Measurements from ENCODE around the gene COL20A1.

Gene COL20A1

GRCh38 chr20:63362436-63363009, 69.5 kb downstream of the COL20A1 start:
- DNase-seq (ENCODE audit: low read depth in 3 of 3), result no peak

DNA sequence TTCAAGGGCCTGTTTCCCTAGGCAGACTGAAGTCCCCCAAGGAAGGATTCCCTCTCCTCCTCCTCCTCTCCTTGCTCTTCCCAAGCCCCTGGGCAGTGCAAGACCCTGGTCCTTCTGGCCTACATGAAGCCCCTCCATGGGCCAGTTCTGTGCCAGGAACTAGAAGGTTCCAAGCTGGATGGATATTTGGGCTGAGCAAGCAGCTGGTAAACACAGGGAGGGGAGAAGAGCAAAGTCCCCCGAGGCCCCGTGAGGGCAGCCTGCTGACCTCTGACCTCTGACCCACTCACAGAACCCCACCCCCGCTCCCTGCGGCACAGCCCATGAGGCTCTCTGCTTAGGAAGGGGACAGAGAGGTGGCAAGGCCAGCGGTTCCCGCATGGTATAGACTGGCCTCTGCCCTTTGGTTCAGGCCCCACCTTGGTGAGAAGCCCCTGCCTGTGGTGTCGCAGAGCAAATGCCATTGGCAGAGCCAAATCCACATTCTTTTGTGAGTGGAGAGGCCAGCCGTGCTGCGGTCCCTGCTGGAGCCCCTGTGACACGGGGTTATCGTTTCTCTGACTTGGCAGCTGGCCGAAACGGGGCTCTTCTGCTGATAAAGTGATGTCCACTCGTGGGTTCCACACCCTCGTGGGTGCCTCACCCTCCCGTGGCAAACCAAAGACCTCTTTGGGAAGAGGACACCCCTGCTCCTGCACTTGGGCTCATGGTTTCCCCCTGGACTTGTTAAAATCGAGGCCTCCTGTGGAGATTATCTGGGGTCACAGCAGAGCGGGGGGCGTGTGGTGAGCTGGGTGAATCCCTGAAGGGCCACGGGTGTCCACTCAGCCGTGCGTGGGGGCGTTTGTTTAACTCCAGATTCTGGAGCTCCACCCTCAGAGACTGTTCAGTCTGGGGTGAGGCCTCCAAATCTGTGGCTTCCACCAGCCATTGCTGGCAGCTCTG, 70.3 kb downstream of the COL20A1 start:
- no peak for DNase-seq (ENCODE audit: low read depth in 3 of 3)

GRCh38 chr20:63363981-63364561, 71.1 kb downstream of the COL20A1 start:
- no peak for DNase-seq (ENCODE audit: low read depth in 3 of 3)

DNA sequence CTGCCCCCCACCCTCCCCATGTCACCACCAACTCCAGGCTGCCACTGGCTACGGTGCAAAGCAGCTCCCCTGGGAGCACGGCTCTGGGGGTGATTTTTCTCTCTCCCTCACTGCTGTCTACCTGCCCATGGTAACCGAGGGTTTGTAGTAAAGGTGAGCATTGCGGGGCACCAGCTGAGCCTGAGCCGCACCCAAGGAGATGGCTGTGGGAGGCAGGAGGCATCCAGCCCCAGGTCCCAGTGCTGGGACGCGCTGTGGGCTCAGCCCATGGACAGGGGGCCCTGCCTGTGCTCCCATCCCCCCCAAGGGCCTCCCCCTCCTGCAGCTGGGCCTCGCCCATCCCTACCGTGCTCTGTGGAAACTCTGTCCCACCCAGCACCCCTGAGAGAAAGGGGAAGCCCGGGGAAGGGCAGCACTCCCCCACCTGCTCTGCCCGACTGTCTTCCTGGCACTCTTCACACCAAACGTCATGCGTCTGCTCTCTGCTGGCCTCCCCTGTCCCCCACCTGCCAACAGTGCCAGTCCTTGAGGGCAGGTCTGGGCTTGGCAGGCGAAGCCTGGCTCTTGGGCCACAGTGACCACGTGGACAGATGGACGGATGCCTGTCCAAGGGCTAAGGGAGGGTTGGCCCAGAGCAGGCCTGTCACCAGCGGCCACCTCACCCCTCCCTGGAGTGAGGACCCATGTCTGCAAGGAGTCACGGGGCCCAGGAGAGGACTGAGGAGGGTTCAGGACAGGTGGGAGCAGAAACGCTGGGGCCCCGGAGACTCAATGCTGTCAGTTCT, 72.0 kb downstream of the COL20A1 start:
- DNase-seq (ENCODE audit: low read depth in 3 of 3), result no peak

DNA sequence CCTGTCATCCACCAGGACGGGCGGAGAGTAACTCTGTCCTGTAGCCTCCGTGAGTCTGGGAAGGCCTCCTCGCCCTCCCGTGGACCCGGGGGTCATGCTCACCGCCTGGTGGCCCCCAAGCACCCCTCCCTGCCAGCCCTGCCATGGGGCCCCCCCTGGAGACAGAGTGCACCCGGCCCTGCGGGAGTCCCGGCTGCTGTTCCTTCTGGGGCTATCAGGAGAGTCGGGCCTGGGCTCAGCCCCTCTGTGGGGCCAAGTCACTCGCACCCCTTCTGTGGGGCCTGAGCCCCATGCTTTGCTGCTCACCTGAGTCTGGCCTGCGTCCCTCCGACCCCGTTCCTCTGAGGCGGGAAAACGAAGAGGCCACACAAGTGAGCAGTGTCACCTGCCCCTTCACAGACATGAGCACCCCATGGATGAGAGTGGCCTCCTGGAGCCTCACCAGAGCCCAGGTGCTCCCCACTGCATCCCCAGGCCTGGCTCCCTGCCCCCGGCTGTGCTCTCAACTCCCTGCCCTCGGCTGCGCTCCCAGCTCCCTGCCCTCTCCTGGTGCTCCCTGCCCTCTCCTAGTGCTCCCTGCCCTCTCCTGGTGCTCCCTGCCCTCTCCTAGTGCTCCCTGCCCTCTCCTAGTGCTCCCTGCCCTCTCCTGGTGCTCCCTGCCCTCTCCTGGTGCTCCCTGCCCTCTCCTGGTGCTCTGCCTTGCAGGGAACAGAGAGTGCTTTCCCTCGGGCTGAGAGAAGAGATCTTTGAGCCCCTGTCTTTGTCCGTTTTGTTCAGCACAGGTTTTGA, 72.8 kb downstream of the COL20A1 start:
- no peak for DNase-seq (ENCODE audit: low read depth in 3 of 3)

- no peak for DNase-seq (ENCODE audit: low read depth in 3 of 3)
These were observed 73.7 kb downstream of the COL20A1 start for GRCh38 chr20:63366390-63367365.

GRCh38 chr20:63367446-63368055, 74.6 kb downstream of the COL20A1 start:
- no peak for DNase-seq (ENCODE audit: low read depth in 3 of 3)

DNA sequence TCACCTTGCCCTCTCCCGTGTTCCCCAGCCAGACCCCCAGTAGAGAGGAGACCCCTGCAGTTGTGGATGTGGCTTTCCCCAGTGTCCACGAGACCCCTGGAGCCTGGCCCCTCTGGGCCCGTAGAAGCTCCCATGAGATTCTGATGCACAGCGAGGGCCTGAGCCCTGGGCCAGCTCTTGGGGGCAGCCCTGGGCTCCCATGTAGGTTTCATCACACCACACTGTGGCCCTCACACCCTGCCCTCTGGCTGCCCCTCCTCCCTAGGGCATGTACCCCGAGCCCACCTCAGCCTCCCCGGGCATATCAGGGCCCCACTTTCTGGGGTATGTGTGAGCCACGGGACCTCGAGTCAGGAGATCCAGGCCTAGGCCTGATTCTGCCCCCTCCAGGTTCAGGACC, 75.2 kb downstream of the COL20A1 start:
- no peak for DNase-seq (ENCODE audit: low read depth in 3 of 3)

DNA sequence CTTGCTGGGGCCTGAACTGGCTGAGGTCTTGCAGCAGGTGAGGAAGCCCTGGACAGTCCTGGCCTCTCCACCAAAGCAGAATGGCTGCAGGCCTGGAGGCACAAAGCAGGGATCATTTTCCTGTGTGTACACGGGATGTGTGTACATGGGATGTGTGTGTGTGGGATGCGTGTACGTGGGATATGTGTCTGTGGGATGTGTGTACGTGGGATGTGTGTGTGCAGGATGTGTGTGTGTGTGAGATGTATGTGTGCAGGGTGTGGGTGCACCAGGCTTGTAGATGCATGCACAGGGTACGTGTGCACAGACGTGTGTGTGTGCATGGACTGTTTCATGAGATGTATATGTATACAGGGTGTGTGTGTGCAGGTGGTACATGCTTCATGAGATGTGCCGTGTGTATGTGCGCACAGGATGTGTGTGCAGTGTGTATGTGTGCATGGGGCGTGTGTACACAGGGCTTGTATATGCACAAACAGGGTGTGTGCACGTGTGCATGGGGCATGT, 76.1 kb downstream of the COL20A1 start:
- no peak for DNase-seq (ENCODE audit: low read depth in 3 of 3)

GRCh38 chr20:63369724-63370617, 77.0 kb downstream of the COL20A1 start:
- no peak for DNase-seq (ENCODE audit: low read depth in 3 of 3)

DNA sequence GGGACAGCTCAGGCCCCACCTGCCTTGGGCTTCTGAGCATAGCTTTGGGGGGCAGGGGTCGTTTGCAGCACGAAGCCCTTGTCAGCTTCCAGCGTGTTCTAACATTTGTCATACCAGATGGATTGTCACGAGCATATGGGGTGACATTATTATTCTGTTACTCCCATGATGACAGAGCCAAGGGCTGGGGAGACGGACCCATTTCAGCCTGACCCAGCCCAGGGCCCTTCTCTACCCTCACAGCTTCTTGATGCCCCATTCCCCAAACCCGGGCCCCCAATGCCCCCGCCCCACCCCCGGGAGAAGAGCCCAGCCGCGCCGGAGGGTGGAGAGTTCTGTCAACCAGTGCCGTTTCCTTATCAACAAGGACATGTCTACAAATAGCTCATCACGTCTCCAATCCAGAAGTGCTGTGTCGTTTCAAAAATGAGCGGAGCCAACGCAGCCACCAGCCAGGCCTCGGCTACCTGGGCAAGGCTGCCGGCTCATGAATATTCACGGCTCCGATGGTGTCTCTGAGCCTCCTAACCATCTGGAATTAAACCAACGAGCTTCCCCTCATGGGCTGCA, 77.7 kb downstream of the COL20A1 start:
- no peak for DNase-seq (ENCODE audit: low read depth in 3 of 3)

- DNase-seq (ENCODE audit: low read depth in 3 of 3), result no peak
These were observed 78.4 kb downstream of the COL20A1 start for GRCh38 chr20:63371291-63371865.

DNA sequence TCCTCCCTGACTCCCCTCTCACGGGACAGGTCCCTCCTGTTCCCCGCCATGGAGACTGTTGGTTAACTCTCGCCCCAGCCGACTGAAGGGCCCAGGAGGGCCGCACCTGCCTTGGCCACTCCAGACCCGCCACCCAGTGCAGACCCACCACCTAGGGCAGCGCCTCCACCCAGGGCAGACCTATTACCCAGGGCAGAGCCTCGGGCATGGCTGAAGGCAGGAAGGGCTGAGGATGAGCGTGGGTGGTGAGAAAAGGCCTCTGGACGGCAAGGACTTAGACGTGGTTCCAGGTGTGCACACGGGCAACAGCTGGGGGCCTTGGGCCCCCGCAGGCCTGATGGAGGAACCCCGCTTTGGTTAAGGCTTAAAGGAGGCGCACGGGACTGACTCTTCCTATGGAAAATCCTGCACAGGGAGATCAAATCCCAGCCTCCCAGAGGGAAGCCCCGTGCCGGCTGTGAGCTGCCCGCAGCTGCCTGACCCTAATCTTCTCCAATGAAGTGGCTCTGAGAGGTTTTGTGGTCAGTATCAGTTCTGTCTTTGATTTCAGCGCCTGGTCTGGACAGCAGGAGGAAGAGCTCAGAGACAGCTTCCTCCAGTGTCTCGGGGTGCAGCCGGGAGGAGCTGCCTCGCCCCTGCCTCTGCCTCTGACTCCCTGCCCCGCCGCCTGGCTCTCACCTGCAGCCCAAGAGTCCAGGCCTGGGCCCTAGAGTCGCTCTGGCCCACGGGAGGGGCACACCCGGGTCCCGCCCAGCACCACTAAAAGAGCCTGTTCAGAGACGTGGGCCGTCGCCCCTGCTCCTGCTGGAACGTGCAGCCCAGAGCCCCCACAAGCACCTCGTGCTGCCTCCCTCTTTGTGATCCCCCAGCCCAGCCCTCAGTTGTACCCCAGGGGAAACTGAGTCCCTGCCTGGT, 80.2 kb downstream of the COL20A1 start:
- no peak for DNase-seq (ENCODE audit: low read depth in 3 of 3)

DNA sequence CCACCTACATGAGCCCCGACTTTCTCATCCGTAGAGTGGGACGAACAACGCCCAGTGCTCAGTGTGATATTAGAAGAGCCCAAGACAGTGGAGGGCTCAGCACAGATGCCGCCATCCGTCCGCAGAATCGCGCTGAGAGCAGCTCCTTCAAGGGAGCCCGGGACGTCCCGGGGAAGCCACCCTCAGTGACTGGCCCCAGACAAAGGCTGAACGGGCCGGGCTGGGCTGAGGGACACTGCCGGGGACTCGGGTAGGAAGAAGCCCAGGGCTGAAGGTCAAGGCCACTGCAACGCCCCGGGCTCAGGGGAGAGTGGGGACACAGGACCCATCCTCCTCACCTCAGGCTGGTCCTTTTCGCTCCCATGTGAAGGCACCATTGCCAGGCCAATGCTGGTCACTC, 81.0 kb downstream of the COL20A1 start:
- DNase-seq (ENCODE audit: low read depth in 3 of 3), result no peak

- DNase-seq (ENCODE audit: low read depth in 3 of 3), result no peak
These were observed 81.5 kb downstream of the COL20A1 start for GRCh38 chr20:63374504-63374903.

- no peak for DNase-seq (ENCODE audit: low read depth in 3 of 3)
These were observed 82.5 kb downstream of the COL20A1 start for GRCh38 chr20:63375438-63375837.

All from stimulated activated CD4-positive, alpha-beta T cell treated with anti-CD3 and anti-CD28 coated beads, TNF-alpha, amount 100 ng/mL, for 24 hours (primary cell).